ENCODE data around the gene TMEM141. TPM values are rescaled to one million over a fixed set of nuclear protein-coding genes. Genes with fewer than 3 reads are reported as not detected.

The TMEM141 gene
- polyA plus RNA-seq, 4 donors = 148 to 518 (median 194) TPM

- Histone ChIP-seq H3K9me3 (ENCODE audit: control insufficient read depth in 2 of 2, insufficient read depth in 1 of 2, low read depth in 1 of 2, low read length in 1 of 2) (no peaks in the 10 kb centered on the region), H3K36me3 (ENCODE audit: control insufficient read depth in 3 of 3, insufficient read depth in 2 of 3, low read depth in 1 of 3, low read length in 3 of 3) (peaks cover 0 to 46% (median 0%) of the 10 kb centered on the region in 3 donors), H3K27ac (ENCODE audit: low read depth in 1 of 3, low read length in 2 of 3) (no peak overlapping the region), H3K4me1 (ENCODE audit: control insufficient read depth in 3 of 3, insufficient read depth in 2 of 3, low read depth in 1 of 3, low read length in 2 of 3) (peaks cover 4 to 21% (median 5%) of the 10 kb centered on the region in 3 donors), H3K4me3 (ENCODE audit: low read depth in 1 of 3, low read length in 3 of 3) (no peak overlapping the region), H3K27me3 (ENCODE audit: control insufficient read depth in 3 of 3, insufficient read depth in 3 of 3, low read length in 3 of 3) (peaks cover 0 to 4% (median 0%) of the 10 kb centered on the region in 3 donors)
- WGBS, 3 donors = 90 to 94% (median 93%) methylated on average over 19 to 20 of the region's 20 CpGs
- no peak for FAIRE-seq
- no peak for DNase-seq
These were observed 13.5 kb downstream of the TMEM141 start for GRCh38 chr9:136804509-136805206.

GRCh38 chr9:136805207-136805740 lies 14.1 kb downstream of the TMEM141 start:
- H3K27ac ChIP-seq (ENCODE audit: low read depth in 1 of 3, low read length in 2 of 3) = no peak overlapping the region
- H3K4me1 ChIP-seq (ENCODE audit: control insufficient read depth in 3 of 3, insufficient read depth in 2 of 3, low read depth in 1 of 3, low read length in 2 of 3) = peaks cover 4 to 25% (median 8%) of the 10 kb centered on the region in 3 donors
- DNase-seq (no peak), FAIRE-seq (no peak)
- H3K27me3 ChIP-seq (ENCODE audit: control insufficient read depth in 3 of 3, insufficient read depth in 3 of 3, low read length in 3 of 3) = peaks cover 0 to 4% (median 0%) of the 10 kb centered on the region in 3 donors
- 90 to 94% (median 92%) methylated on average over 12 of the region's 12 CpGs for WGBS, 3 donors
- no peak overlapping the region for H3K4me3 ChIP-seq (ENCODE audit: low read depth in 1 of 3, low read length in 3 of 3)
- H3K9me3 ChIP-seq (ENCODE audit: control insufficient read depth in 2 of 2, insufficient read depth in 1 of 2, low read depth in 1 of 2, low read length in 1 of 2) = no peaks in the 10 kb centered on the region
- peaks cover 0 to 50% (median 0%) of the 10 kb centered on the region in 3 donors for H3K36me3 ChIP-seq (ENCODE audit: control insufficient read depth in 3 of 3, insufficient read depth in 2 of 3, low read depth in 1 of 3, low read length in 3 of 3)

- Histone ChIP-seq H3K36me3 (ENCODE audit: control insufficient read depth in 3 of 3, insufficient read depth in 2 of 3, low read depth in 1 of 3, low read length in 3 of 3) (peaks cover 0 to 55% (median 2%) of the 10 kb centered on the region in 3 donors), H3K27me3 (ENCODE audit: control insufficient read depth in 3 of 3, insufficient read depth in 3 of 3, low read length in 3 of 3) (no peaks in the 10 kb centered on the region), H3K4me1 (ENCODE audit: control insufficient read depth in 3 of 3, insufficient read depth in 2 of 3, low read depth in 1 of 3, low read length in 2 of 3) (peaks cover 4 to 20% (median 4%) of the 10 kb centered on the region in 3 donors), H3K9me3 (ENCODE audit: control insufficient read depth in 2 of 2, insufficient read depth in 1 of 2, low read depth in 1 of 2, low read length in 1 of 2) (no peaks in the 10 kb centered on the region), H3K27ac (ENCODE audit: low read depth in 1 of 3, low read length in 2 of 3) (no peak overlapping the region), H3K4me3 (ENCODE audit: low read depth in 1 of 3, low read length in 3 of 3) (no peak overlapping the region)
- WGBS, 3 donors = 96 to 97% (median 97%) methylated on average over 6 to 10 of the region's 10 CpGs
- DNase-seq (no peak), FAIRE-seq (no peak)
These were observed 14.9 kb downstream of the TMEM141 start for GRCh38 chr9:136806067-136806466.

GRCh38 chr9:136806631-136807201 lies 15.6 kb downstream of the TMEM141 start:
- 48 to 71% (median 65%) methylated on average over 25 of the region's 25 CpGs for WGBS, 3 donors
- H3K27me3 ChIP-seq (ENCODE audit: control insufficient read depth in 3 of 3, insufficient read depth in 3 of 3, low read length in 3 of 3) = no peaks in the 10 kb centered on the region
- H3K27ac ChIP-seq (ENCODE audit: low read depth in 1 of 3, low read length in 2 of 3) = peak overlapping the region in 1 of 3 donors; percentile 93
- H3K4me3 ChIP-seq (ENCODE audit: low read depth in 1 of 3, low read length in 3 of 3) = peak overlapping the region; percentile 86 to 96 (median 95)
- no peak for FAIRE-seq
- peaks cover 4 to 20% (median 4%) of the 10 kb centered on the region in 3 donors for H3K4me1 ChIP-seq (ENCODE audit: control insufficient read depth in 3 of 3, insufficient read depth in 2 of 3, low read depth in 1 of 3, low read length in 2 of 3)
- DNase-seq = no peak
- H3K9me3 ChIP-seq (ENCODE audit: control insufficient read depth in 2 of 2, insufficient read depth in 1 of 2, low read depth in 1 of 2, low read length in 1 of 2) = no peaks in the 10 kb centered on the region
- peaks cover 0 to 62% (median 2%) of the 10 kb centered on the region in 3 donors for H3K36me3 ChIP-seq (ENCODE audit: control insufficient read depth in 3 of 3, insufficient read depth in 2 of 3, low read depth in 1 of 3, low read length in 3 of 3)

GRCh38 chr9:136807281-136808074 lies 16.3 kb downstream of the TMEM141 start, which contains the start of gene RABL6:
Gene RABL6 (plus strand): TSS chr9:136807948. CDS start chr9:136808197, 249 bp downstream.
- no peaks in the 10 kb centered on the region for H3K9me3 ChIP-seq (ENCODE audit: control insufficient read depth in 2 of 2, insufficient read depth in 1 of 2, low read depth in 1 of 2, low read length in 1 of 2)
- no peak for FAIRE-seq
- H3K4me1 ChIP-seq (ENCODE audit: control insufficient read depth in 3 of 3, insufficient read depth in 2 of 3, low read depth in 1 of 3, low read length in 2 of 3) = peaks cover 4 to 20% (median 4%) of the 10 kb centered on the region in 3 donors
- peak; percentile 69 to 94 for DNase-seq
- 0 to 1% (median 1%) methylated on average over 42 to 96 of the region's 96 CpGs for WGBS, 3 donors
- peak within 1 kb of the TSS; percentile 77 to 93 (median 93) for H3K27ac ChIP-seq (ENCODE audit: low read depth in 1 of 3, low read length in 2 of 3)
- no peaks in the 10 kb centered on the region for H3K27me3 ChIP-seq (ENCODE audit: control insufficient read depth in 3 of 3, insufficient read depth in 3 of 3, low read length in 3 of 3)
- peak within 1 kb of the TSS; percentile 86 to 96 (median 95) for H3K4me3 ChIP-seq (ENCODE audit: low read depth in 1 of 3, low read length in 3 of 3)
- H3K36me3 ChIP-seq (ENCODE audit: control insufficient read depth in 3 of 3, insufficient read depth in 2 of 3, low read depth in 1 of 3, low read length in 3 of 3) = peaks cover 0 to 66% (median 2%) of the 10 kb centered on the region in 3 donors

- DNase-seq (peak; percentile 23 to 64), FAIRE-seq (no peak)
- H3K4me3 ChIP-seq (ENCODE audit: low read depth in 1 of 3, low read length in 3 of 3) = peak overlapping the region; percentile 79 to 96 (median 95)
- H3K4me1 ChIP-seq (ENCODE audit: control insufficient read depth in 3 of 3, insufficient read depth in 2 of 3, low read depth in 1 of 3, low read length in 2 of 3) = peaks cover 4 to 20% (median 4%) of the 10 kb centered on the region in 3 donors
- H3K36me3 ChIP-seq (ENCODE audit: control insufficient read depth in 3 of 3, insufficient read depth in 2 of 3, low read depth in 1 of 3, low read length in 3 of 3) = peaks cover 2 to 69% (median 3%) of the 10 kb centered on the region in 3 donors
- 1% methylated on average over 56 to 93 of the region's 93 CpGs for WGBS, 3 donors
- peak overlapping the region; percentile 70 to 78 (median 73) for H3K27ac ChIP-seq (ENCODE audit: low read depth in 1 of 3, low read length in 2 of 3)
- no peaks in the 10 kb centered on the region for H3K27me3 ChIP-seq (ENCODE audit: control insufficient read depth in 3 of 3, insufficient read depth in 3 of 3, low read length in 3 of 3)
- no peaks in the 10 kb centered on the region for H3K9me3 ChIP-seq (ENCODE audit: control insufficient read depth in 2 of 2, insufficient read depth in 1 of 2, low read depth in 1 of 2, low read length in 1 of 2)
These were observed 17.1 kb downstream of the TMEM141 start for GRCh38 chr9:136808075-136808805.

GRCh38 chr9:136808806-136809158 lies 17.6 kb downstream of the TMEM141 start:
- Histone ChIP-seq H3K4me1 (ENCODE audit: control insufficient read depth in 3 of 3, insufficient read depth in 2 of 3, low read depth in 1 of 3, low read length in 2 of 3) (peaks cover 4 to 20% (median 4%) of the 10 kb centered on the region in 3 donors), H3K9me3 (ENCODE audit: control insufficient read depth in 2 of 2, insufficient read depth in 1 of 2, low read depth in 1 of 2, low read length in 1 of 2) (no peaks in the 10 kb centered on the region), H3K4me3 (ENCODE audit: low read depth in 1 of 3, low read length in 3 of 3) (peak overlapping the region; percentile 79 to 96 (median 95)), H3K27me3 (ENCODE audit: control insufficient read depth in 3 of 3, insufficient read depth in 3 of 3, low read length in 3 of 3) (no peaks in the 10 kb centered on the region), H3K27ac (ENCODE audit: low read depth in 1 of 3, low read length in 2 of 3) (peak overlapping the region in 1 of 3 donors; percentile 77), H3K36me3 (ENCODE audit: control insufficient read depth in 3 of 3, insufficient read depth in 2 of 3, low read depth in 1 of 3, low read length in 3 of 3) (peaks cover 2 to 66% (median 3%) of the 10 kb centered on the region in 3 donors)
- WGBS, 3 donors = 2 to 4% (median 3%) methylated on average over 14 of the region's 14 CpGs
- DNase-seq = no peak
- no peak for FAIRE-seq

Data from small intestine (tissue), 7 donors.